Kidney (tissue), 14 donors: ENCODE results near the gene ASB10. TPM values are rescaled to one million over a fixed set of nuclear protein-coding genes. Genes with fewer than 3 reads are reported as not detected.
A peak's percentile ranks its signal among the peaks of the same experiment; 100 is the strongest.

Experiments
- DNase-seq, 5 donors: peaks; one replicate each; pipeline ENCODE4 v3.0.0-alpha.2; 2013 to 2020
- FAIRE-seq: peaks from 2 replicates; lab custom pipeline; 2012; peaks lifted over from hg19 to GRCh38; lab: Jason Lieb, UNC
- H3K27ac ChIP-seq, 2 donors: one replicate each; pipeline ENCODE4 v1.7.0; 2013; ENCODE audit warnings: low read depth in 2 of 2, low read length in 2 of 2, inconsistent platforms in 1 of 2
- H3K27me3 ChIP-seq: one replicate; pipeline ENCODE4 v1.7.1; 2013; ENCODE audit warnings: low read length, inconsistent platforms; ENCODE audit not compliant: control insufficient read depth, insufficient read depth
- H3K36me3 ChIP-seq, 3 donors: one replicate each; pipeline versions ENCODE4 v1.7.0 to v1.7.1; 2013; ENCODE audit warnings: low read length in 3 of 3, control low read depth in 1 of 3, inconsistent platforms in 1 of 3; ENCODE audit not compliant: insufficient read depth in 3 of 3, control insufficient read depth in 2 of 3
- H3K4me1 ChIP-seq, 3 donors: one replicate each; pipeline versions ENCODE4 v1.7.0 to v1.7.1; 2013; ENCODE audit warnings: low read length in 3 of 3, inconsistent platforms in 1 of 3, low read depth in 1 of 3; ENCODE audit not compliant: control insufficient read depth in 2 of 3, insufficient read depth in 2 of 3
- H3K4me3 ChIP-seq, 3 donors: one replicate each; pipeline versions ENCODE4 v1.7.0 to v1.8.1; 2013; ENCODE audit warnings: low read length in 3 of 3, control low read depth in 1 of 3, inconsistent platforms in 1 of 3
- H3K9ac ChIP-seq, 3 donors: one replicate each; pipeline versions ENCODE4 v1.7.0 to v1.7.1; 2013; ENCODE audit warnings: low read length in 3 of 3, control low read depth in 1 of 3, inconsistent platforms in 1 of 3
- H3K9me3 ChIP-seq, 3 donors: one replicate each; pipeline versions ENCODE4 v1.7.0 to v1.7.1; 2013; ENCODE audit warnings: low read length in 3 of 3, control low read depth in 1 of 3, inconsistent platforms in 1 of 3; ENCODE audit not compliant: control insufficient read depth in 2 of 3, insufficient read depth in 1 of 3
- intact Hi-C: fragments of 100-400 bp; cut with DNase I; formaldehyde crosslinking; loops from one replicate; pipeline ENCODE4 v1.11.1; 2022
- polyA plus RNA-seq: library from polyadenylated mRNA; stranded (reverse); fragments of 350-450 nt; fragmentation: Illumina TruSeq; extraction: RNeasy Lipid Tissue Mini Kit (QIAGEN cat#74804); gene quantifications from one replicate; pipeline ENCODE4 v1.2.3, GENCODE V29; 2014; ENCODE audit warnings: low read depth, low replicate concordance; ENCODE audit not compliant: insufficient read depth
- total RNA-seq: library from RNA; stranded (reverse); fragmentation: NEBNext Ultra II Directional; extraction: Animal tissue kit (Norgen Biotek cat#: 25700); gene quantifications from one replicate; pipeline ENCODE4 v1.2.1, GENCODE V29; 2021
- TF ChIP-seq, protein P1 (sequence below): IDR thresholded peaks from 3 replicates; pipeline ENCODE4 v1.5.1; 2012; ENCODE audit warnings: mild to moderate bottlenecking, moderate library complexity, borderline replicate concordance; ENCODE audit not compliant: insufficient read depth; ENCODE audit errors: extremely low read depth
- donor health status: control.
- donor health status: control.
- donor health status: control.
- donor health status: control.
- donor health status: control.
- donor health status: DM: yes; HTN: yes; CAD: no.
- donor health status: Normal renal cell carcinoma (clear cell type).

The ASB10 gene
- total and polyA plus RNA-seq, 2 donors from 2014 or later, result 0.22 TPM; not detected in 1

DNA sequence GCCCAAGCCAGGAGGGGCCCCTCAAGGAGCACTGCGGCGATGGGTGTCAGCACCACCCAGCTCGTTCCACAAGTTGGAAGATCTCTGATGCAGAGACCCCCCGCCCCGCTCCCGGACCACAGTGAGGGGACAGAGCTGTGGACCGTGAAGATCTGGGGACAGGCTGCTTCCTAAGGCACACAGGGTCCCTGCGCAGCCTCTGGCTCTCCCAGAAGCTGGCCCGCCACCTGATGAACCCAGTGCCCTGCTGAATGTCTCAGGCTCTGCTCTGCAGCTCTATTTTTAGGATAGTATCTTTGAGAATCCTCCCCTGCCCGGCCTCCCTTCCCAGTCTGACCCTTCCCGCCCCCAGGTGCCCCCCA is 49.3 kb downstream of the ASB10 start:
- Histone ChIP-seq H3K27ac (no peak overlapping the region), H3K4me1 (no peaks in the 10 kb centered on the region), H3K9me3 (no peaks in the 10 kb centered on the region), H3K4me3 (no peak overlapping the region), H3K27me3 (no peaks in the 10 kb centered on the region), H3K9ac (no peak overlapping the region), H3K36me3 (peaks cover 0 to 34% (median 20%) of the 10 kb centered on the region in 3 donors)
- DNase-seq, result peak in 2 of 5 donors; percentile 41 to 64
- no peak for FAIRE-seq
- intact Hi-C loops, result no loop called here
- TF ChIP-seq, protein P1, sequence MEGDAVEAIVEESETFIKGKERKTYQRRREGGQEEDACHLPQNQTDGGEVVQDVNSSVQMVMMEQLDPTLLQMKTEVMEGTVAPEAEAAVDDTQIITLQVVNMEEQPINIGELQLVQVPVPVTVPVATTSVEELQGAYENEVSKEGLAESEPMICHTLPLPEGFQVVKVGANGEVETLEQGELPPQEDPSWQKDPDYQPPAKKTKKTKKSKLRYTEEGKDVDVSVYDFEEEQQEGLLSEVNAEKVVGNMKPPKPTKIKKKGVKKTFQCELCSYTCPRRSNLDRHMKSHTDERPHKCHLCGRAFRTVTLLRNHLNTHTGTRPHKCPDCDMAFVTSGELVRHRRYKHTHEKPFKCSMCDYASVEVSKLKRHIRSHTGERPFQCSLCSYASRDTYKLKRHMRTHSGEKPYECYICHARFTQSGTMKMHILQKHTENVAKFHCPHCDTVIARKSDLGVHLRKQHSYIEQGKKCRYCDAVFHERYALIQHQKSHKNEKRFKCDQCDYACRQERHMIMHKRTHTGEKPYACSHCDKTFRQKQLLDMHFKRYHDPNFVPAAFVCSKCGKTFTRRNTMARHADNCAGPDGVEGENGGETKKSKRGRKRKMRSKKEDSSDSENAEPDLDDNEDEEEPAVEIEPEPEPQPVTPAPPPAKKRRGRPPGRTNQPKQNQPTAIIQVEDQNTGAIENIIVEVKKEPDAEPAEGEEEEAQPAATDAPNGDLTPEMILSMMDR, result no peak

DNA sequence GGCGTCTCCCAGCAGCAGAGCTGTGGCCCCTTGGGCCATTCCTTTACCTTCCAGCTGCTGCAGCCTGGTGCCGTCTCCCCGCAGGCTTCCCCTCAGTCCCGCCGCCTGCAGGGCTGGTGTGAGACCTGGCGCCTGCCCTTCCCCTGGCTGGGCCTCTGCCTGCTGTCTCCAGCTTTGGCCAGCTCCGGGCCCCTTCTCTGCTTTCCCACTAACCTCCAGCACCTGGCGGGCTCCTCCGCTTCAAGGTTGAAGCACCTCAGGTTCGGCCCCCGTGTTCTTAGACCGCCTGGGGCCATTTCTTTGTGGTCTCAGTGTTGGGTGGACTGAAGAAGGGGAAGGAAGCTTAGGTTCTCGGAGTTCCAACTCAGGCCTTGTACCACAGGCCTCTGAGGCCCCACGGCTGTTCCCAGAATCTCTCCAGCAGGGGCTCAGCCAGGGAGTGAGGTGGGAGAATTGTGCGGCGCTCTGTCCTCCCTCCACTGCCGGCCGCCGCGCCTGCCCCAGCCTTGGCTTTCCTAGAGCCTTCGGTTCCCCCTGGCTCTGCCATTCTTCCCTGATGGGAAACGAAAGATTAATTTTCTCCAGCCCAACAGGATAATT is 49.9 kb downstream of the ASB10 start:
- Histone ChIP-seq H3K27ac (no peak overlapping the region), H3K4me3 (no peak overlapping the region), H3K36me3 (peaks cover 0 to 35% (median 19%) of the 10 kb centered on the region in 3 donors), H3K9me3 (no peaks in the 10 kb centered on the region), H3K27me3 (no peaks in the 10 kb centered on the region), H3K9ac (no peak overlapping the region), H3K4me1 (no peaks in the 10 kb centered on the region)
- TF ChIP-seq, protein P1, result no peak
- intact Hi-C loops, result no loop called here
- peak in 3 of 5 donors; percentile 46 to 54 (median 48) for DNase-seq
- FAIRE-seq, result no peak

DNA sequence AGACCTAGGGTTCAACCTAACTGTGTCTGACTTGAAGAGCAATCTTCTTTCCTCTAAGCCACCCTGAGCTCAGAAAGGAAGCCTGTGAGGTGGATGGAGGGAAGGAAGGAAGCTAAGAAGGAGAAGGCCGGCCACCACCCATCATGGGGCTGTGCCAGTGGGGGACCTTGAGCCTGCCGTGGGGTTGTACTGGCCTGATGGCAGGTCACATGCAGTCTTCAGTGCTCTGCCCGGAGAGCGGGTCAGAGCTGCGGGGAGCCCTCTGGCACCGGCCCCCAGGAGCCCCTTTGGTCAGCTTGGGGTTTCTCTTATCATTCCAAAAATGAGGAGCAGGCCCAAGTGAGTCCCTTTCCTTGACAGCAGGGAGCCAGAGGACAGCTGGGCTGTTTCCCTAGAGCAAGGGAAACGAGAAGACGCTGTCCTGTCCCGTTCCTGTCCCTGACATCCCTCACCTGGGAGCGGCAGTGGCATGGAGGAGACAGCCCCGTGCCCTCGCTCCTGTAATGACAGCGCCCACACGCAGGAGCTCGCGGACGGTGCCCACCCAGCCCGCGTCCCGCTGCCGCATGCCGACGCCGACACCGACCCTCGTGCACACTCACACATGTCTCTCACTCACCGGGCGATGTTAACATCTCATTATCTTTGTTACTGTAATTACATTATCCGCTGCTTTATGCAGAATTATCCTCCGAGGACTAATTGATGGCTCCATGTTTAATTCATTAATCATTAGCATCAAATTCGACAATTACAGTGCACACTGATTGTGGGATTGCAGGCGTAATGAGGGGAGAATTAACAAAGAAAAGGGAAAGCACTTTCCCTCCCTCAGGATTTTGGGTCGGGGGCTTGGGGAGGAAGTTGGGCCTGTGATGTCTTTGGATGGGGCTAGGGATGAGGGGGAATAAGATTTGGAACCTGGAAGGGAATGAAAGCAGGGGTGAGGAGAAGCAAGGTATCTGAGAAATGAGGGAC is 50.9 kb downstream of the ASB10 start:
- Histone ChIP-seq H3K36me3 (peaks cover 0 to 29% (median 16%) of the 10 kb centered on the region in 3 donors), H3K4me3 (no peak overlapping the region), H3K4me1 (no peaks in the 10 kb centered on the region), H3K27me3 (no peaks in the 10 kb centered on the region), H3K9me3 (no peaks in the 10 kb centered on the region), H3K9ac (no peak overlapping the region), H3K27ac (no peak overlapping the region)
- TF ChIP-seq, protein P1, result no peak
- DNase-seq (peak in 1 of 5 donors; percentile 51), FAIRE-seq (no peak)
- intact Hi-C loops, result no loop called here
